ENCODE data around the gene GNG4.

GNG4 gene

DNA sequence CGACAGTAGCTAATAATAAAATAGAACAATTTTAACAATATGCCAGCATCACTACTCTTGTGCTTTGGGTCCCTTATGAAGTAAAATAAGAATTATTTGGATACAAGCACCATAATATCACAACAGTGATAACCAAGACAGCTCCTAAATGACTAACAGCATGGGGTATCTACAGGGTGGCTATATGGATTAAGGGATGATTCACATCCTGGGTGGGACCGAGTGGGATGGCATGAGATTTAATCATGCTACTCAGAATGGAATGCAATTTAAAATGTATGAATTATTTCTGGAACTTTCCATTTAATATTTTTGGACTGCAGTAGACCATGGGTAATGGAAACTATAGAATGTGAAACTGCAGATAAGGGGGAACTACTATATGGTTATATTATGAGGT, 117.2 kb downstream of the GNG4 start:
- Histone ChIP-seq H3K4me2 (no peak overlapping the region), H3K9ac (no peak overlapping the region), H3K36me3 (ENCODE audit: insufficient read depth) (no peaks in the 10 kb centered on the region), H3K27me3 (ENCODE audit: insufficient read depth, low read depth) (no peaks in the 10 kb centered on the region), H3K4me3 (IDR thresholded peaks at IDR 0.05; ENCODE audit: insufficient read depth, low read depth, low read length) (no peak overlapping the region), H4K20me1 (ENCODE audit: insufficient read depth) (no peaks in the 10 kb centered on the region), H3K27ac (no peak overlapping the region), H2AFZ (ENCODE audit: low read depth) (no peak overlapping the region), H3K4me1 (ENCODE audit: low read depth, poor library complexity, severe bottlenecking) (no peaks in the 10 kb centered on the region), H3K79me2 (ENCODE audit: insufficient read depth, low read depth) (no peaks in the 10 kb centered on the region)
- TF ChIP-seq, protein P1, sequence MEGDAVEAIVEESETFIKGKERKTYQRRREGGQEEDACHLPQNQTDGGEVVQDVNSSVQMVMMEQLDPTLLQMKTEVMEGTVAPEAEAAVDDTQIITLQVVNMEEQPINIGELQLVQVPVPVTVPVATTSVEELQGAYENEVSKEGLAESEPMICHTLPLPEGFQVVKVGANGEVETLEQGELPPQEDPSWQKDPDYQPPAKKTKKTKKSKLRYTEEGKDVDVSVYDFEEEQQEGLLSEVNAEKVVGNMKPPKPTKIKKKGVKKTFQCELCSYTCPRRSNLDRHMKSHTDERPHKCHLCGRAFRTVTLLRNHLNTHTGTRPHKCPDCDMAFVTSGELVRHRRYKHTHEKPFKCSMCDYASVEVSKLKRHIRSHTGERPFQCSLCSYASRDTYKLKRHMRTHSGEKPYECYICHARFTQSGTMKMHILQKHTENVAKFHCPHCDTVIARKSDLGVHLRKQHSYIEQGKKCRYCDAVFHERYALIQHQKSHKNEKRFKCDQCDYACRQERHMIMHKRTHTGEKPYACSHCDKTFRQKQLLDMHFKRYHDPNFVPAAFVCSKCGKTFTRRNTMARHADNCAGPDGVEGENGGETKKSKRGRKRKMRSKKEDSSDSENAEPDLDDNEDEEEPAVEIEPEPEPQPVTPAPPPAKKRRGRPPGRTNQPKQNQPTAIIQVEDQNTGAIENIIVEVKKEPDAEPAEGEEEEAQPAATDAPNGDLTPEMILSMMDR (conservative IDR thresholded peaks at IDR 0.05; ENCODE audit: low read depth, low read length), result no peak

DNA sequence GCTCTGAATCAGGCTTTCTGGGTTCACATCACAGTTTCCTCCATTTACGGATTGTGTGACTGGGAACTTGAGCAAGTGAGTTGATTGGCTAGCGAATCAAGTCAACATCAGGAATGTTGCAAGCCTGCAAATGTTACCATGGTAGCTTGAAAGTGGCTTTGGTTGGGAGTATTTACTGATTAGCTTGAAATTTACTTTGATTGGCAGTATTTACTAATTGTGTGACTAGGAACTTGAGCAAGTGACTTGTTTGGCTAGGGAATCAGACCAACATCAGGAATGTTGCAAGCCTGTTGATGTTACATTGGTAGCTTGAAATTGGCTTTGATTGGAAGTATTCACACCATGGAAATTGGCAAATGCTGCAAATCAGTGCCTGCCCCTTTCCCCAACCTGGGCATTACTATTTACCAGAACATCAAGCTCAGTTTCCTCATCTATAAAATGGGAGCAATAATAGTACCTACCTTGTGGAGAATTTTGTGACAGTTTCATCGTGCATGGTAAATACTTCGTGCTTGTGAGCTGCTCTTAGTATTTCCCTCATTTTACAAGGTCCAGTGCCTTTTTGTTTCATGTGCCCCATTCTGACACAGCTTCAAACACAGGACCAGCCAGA, 122.3 kb downstream of the GNG4 start:
- Histone ChIP-seq H2AFZ (ENCODE audit: low read depth) (no peak overlapping the region), H4K20me1 (ENCODE audit: insufficient read depth) (no peaks in the 10 kb centered on the region), H3K4me3 (IDR thresholded peaks at IDR 0.05; ENCODE audit: insufficient read depth, low read depth, low read length) (no peak overlapping the region), H3K4me2 (no peak overlapping the region), H3K4me1 (ENCODE audit: low read depth, poor library complexity, severe bottlenecking) (no peaks in the 10 kb centered on the region), H3K79me2 (ENCODE audit: insufficient read depth, low read depth) (no peaks in the 10 kb centered on the region), H3K27ac (no peak overlapping the region), H3K36me3 (ENCODE audit: insufficient read depth) (no peaks in the 10 kb centered on the region), H3K27me3 (ENCODE audit: insufficient read depth, low read depth) (no peaks in the 10 kb centered on the region), H3K9ac (no peak overlapping the region)
- TF ChIP-seq, protein P1 (conservative IDR thresholded peaks at IDR 0.05; ENCODE audit: low read depth, low read length), result no peak

DNA sequence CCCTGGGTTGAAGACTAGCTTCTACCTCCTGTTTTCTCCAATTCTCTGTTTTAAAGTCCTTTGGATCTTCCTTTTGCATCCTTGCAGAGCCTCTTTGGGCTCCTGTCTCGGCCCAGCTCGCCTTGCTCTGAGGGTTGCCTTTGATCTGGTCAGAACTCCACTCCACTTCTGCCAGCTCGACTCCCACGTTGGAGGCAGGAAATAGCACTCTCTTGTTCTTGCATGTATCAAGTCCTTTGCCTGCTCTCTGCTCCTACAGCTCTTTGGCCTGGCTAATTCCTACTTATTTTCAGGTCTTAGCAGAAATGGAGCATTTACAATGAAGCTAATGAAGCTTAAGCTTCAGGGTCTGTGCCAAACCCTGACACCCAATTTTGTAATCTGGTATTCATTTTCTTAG, 124.3 kb downstream of the GNG4 start:
- Histone ChIP-seq H4K20me1 (ENCODE audit: insufficient read depth) (no peaks in the 10 kb centered on the region), H3K79me2 (ENCODE audit: insufficient read depth, low read depth) (no peaks in the 10 kb centered on the region)

DNA sequence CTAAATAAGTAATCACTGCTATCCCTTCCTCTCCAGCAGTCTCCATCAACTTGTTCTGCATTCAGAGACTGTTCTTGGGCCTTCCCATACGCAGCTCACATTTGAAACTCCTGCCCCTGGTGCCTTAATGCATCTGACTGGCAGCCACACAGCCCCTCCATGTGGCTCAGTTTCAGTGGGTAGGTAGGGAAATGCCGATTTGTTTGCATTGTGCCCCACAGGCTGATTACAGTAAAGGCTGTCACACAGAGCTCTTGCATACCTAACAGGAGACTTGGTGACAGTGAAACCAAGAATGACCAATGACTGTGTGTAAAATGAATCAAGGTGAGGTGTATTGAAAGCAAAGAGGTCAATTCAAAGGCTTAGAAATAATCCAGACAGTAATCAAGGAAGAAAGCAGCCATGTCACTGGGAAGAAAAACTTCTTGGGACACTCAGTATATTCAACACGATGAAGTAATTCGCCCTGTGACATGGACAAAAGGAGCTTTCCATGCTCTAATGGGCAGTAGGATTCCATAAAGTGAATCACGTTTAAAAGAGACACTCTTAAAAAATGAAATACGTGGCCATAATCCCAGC, 132.6 kb downstream of the GNG4 start:
- Histone ChIP-seq H3K9ac (no peak overlapping the region), H3K4me2 (no peak overlapping the region), H4K20me1 (ENCODE audit: insufficient read depth) (no peaks in the 10 kb centered on the region), H3K27ac (no peak overlapping the region), H3K4me1 (ENCODE audit: low read depth, poor library complexity, severe bottlenecking) (peaks cover 11% of the 10 kb centered on the region), H3K79me2 (ENCODE audit: insufficient read depth, low read depth) (no peaks in the 10 kb centered on the region), H3K36me3 (ENCODE audit: insufficient read depth) (no peaks in the 10 kb centered on the region), H3K27me3 (ENCODE audit: insufficient read depth, low read depth) (no peaks in the 10 kb centered on the region), H2AFZ (ENCODE audit: low read depth) (no peak overlapping the region), H3K4me3 (IDR thresholded peaks at IDR 0.05; ENCODE audit: insufficient read depth, low read depth, low read length) (no peak overlapping the region)
- TF ChIP-seq, protein P1 (conservative IDR thresholded peaks at IDR 0.05; ENCODE audit: low read depth, low read length), result no peak

More for the DNA sequence above, 124.3 kb downstream of the GNG4 start:
- Histone ChIP-seq H3K4me2 (no peak overlapping the region), H3K27ac (no peak overlapping the region), H3K27me3 (ENCODE audit: insufficient read depth, low read depth) (no peaks in the 10 kb centered on the region), H3K9ac (no peak overlapping the region), H3K4me1 (ENCODE audit: low read depth, poor library complexity, severe bottlenecking) (no peaks in the 10 kb centered on the region), H3K36me3 (ENCODE audit: insufficient read depth) (no peaks in the 10 kb centered on the region), H3K4me3 (IDR thresholded peaks at IDR 0.05; ENCODE audit: insufficient read depth, low read depth, low read length) (no peak overlapping the region), H2AFZ (ENCODE audit: low read depth) (no peak overlapping the region)
- TF ChIP-seq, protein P1 (conservative IDR thresholded peaks at IDR 0.05; ENCODE audit: low read depth, low read length), result no peak
